ENCODE results near the gene DHX32. TPM values are rescaled to one million over a fixed set of nuclear protein-coding genes. Genes with fewer than 3 reads are reported as not detected.

The DHX32 gene
- total RNA-seq, 3 donors from 2014 or later: 51.5 to 91.3 (median 66.5) TPM

DNA sequence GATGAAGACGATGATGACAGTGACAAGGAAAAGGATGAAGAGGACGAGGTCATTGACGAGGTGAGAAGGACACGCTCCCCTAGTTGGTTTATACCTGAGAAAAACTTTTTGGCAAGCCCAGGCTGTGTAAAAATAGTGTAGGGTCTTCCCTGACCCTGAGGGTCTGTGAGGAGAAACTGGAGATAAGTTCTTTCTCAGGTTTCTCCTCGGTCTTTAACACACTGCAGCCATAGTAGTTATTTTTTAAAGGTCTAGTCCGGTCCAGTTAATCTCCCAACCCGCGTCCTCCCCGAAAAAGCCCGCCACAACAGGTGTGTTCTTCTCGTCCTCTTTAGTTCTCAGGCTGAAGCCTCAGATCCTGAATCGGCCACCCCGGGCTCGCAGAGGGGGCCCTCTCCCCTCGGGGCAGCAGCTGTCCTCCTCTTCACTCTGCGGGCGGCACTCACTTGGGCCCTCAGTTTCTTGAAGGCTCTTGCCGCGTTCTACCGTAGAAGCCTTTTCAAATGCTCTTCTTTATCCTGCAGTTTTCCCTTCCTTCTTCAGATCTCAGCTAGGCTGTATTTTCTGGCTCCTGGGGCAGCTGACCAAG, 57.3 kb downstream of the DHX32 start:
- intact Hi-C loops (cut with DNase I, micrococcal nuclease): no loop called here
- Histone ChIP-seq H3K4me1 (ENCODE audit: low read depth) (peaks cover 16% of the 10 kb centered on the region), H3K4me3 (peak overlapping the region; percentile 97), H3K9me3 (no peaks in the 10 kb centered on the region), H3K36me3 (ENCODE audit: low read depth) (no peaks in the 10 kb centered on the region)
- TF ChIP-seq, protein P1, sequence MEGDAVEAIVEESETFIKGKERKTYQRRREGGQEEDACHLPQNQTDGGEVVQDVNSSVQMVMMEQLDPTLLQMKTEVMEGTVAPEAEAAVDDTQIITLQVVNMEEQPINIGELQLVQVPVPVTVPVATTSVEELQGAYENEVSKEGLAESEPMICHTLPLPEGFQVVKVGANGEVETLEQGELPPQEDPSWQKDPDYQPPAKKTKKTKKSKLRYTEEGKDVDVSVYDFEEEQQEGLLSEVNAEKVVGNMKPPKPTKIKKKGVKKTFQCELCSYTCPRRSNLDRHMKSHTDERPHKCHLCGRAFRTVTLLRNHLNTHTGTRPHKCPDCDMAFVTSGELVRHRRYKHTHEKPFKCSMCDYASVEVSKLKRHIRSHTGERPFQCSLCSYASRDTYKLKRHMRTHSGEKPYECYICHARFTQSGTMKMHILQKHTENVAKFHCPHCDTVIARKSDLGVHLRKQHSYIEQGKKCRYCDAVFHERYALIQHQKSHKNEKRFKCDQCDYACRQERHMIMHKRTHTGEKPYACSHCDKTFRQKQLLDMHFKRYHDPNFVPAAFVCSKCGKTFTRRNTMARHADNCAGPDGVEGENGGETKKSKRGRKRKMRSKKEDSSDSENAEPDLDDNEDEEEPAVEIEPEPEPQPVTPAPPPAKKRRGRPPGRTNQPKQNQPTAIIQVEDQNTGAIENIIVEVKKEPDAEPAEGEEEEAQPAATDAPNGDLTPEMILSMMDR (IDR thresholded peaks at IDR 0.05): no peak
- DNase-seq (peak in 2 of 3 donors; percentile 19 to 31), ATAC-seq (no peak)

DNA sequence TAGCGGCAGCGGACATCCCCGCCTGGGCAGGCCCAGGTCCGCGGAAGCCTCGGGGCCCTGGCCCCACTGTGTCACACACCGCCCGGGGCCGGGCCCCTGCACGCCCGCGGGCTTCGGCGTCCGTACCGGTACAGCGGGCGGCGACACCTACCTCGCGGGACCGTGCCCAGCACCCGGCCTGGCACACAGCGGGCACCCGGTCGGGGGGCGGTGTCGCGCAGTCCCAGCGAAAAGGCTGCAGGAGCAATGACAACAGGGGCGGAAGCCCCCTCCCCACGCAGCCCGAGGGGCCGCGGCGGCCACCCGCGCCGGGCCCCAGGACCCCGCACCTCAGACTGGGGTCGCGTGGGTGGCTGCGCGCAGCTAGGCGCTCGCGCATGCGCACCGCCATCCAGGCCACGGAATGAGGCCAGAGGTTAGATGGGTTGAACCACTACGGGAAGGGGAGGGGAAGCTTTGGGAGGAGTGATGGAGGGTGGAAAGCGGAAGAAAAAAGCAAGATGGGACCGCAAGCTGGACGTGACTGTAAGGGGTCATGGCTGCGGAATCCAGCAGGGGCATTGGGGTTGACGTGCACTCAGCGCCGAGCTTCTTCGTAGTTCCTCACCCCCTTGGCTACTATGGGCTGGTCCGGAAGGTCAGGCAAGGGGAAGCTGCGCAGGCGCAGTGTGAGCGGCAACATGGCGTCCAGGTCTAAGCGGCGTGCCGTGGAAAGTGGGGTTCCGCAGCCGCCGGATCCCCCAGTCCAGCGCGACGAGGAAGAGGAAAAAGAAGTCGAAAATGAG, 58.0 kb downstream of the DHX32 start, which contains the start of the genes BCCIP and UROS:
TSS of gene BCCIP (plus strand) at position 669 of the 785 bp plus-strand sequence. CDS start at position 681, 12 bp downstream.
TSS of gene UROS (minus strand) at position 381 of the 785 bp plus-strand sequence. CDS start 6,759 bp downstream, outside the sequence.
- intact Hi-C loops (cut with DNase I, micrococcal nuclease): no loop called here
- peak; percentile 91 to 94 (median 93) for DNase-seq
- no peaks in the 10 kb centered on the region for H3K36me3 ChIP-seq (ENCODE audit: low read depth)
- peak; percentile 96 for ATAC-seq
- peaks cover 16% of the 10 kb centered on the region for H3K4me1 ChIP-seq (ENCODE audit: low read depth)
- TF ChIP-seq, protein P1 (IDR thresholded peaks at IDR 0.05): no peak
- H3K9me3 ChIP-seq: no peaks in the 10 kb centered on the region
- H3K4me3 ChIP-seq: peak within 1 kb of the TSS; percentile 97

DNA sequence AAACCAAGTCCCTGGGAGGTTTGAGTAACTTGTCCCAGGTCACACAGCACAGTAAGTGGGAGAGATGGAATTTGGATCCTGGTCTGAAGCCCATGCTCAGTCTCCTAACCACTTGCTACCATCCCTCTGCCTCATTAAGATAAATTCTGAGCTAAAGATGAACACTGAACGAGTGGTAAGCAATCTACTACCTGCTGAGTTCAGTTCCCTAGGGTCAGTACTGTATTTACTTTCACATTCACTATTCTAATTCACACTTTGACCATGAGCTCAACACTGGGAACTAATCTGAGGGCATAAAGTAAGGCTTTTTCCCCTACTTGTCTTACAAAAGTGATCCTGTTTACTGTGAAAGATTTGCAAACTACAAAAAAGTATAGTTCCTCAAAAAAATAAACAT, 60.4 kb downstream of the DHX32 start:
- intact Hi-C loops (cut with DNase I, micrococcal nuclease): no loop called here
- TF ChIP-seq, protein P1 (IDR thresholded peaks at IDR 0.05): no peak
- Histone ChIP-seq H3K4me1 (ENCODE audit: low read depth) (peaks cover 16% of the 10 kb centered on the region), H3K36me3 (ENCODE audit: low read depth) (no peaks in the 10 kb centered on the region), H3K4me3 (no peak overlapping the region), H3K9me3 (no peaks in the 10 kb centered on the region)
- ATAC-seq: no peak
- DNase-seq: no peak

DNA sequence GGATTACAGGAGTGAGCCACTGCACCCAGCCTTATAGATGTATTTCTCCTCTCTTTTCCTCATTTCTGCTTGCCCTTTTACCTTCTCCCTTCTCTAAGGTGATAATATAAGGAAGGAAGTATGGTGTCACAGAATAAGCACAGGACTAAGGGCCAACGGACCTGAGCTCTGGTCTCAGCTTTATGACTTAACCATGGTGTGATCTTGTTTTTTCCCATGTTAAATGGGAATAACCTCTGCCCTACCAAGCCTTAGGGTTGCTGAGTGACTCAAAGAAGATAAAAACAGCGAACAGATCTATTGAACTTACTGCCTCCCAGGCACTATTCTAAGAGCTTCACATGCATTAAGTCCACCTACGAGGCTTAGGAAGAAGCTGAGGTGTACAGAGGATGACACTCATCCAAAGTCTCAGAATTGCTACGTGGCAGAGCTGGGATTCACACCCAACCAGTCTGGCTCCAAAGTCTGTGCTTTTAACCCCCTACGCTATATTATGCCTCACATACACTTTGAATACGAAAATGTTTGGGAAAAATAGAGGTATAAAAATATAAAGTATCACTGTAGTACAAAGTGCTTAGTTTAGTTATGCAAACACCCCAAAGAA, 63.6 kb downstream of the DHX32 start:
- no peaks in the 10 kb centered on the region for H3K36me3 ChIP-seq (ENCODE audit: low read depth)
- ATAC-seq (peak; percentile 58), DNase-seq (no peak)
- H3K4me1 ChIP-seq (ENCODE audit: low read depth): no peaks in the 10 kb centered on the region
- no peak overlapping the region for H3K4me3 ChIP-seq
- intact Hi-C loops (cut with DNase I, micrococcal nuclease): no loop called here
- TF ChIP-seq, protein P1 (IDR thresholded peaks at IDR 0.05): no peak
- H3K9me3 ChIP-seq: no peaks in the 10 kb centered on the region

DNA sequence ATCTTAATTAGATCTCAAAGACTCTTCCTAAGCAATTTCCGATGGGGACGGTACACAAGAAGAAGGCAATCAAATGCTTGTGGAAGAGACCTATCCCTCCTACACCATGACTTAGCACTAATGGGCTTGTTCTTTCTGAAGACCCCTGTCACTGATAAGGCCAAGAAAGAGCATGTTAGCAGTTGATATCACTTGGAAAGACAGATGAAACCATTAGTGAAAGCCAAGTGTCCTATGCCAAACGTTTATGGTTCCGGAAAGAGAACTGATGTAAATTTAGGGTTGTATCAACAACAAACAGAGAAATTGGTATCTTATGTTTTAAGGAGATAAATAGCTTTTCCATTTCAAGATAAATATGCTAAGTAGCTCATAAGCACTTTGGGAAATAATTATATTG, 64.5 kb downstream of the DHX32 start:
- Histone ChIP-seq H3K9me3 (no peaks in the 10 kb centered on the region), H3K4me3 (no peak overlapping the region), H3K36me3 (ENCODE audit: low read depth) (no peaks in the 10 kb centered on the region), H3K4me1 (ENCODE audit: low read depth) (no peaks in the 10 kb centered on the region)
- intact Hi-C loops (cut with DNase I, micrococcal nuclease): no loop called here
- ATAC-seq (no peak), DNase-seq (no peak)
- TF ChIP-seq, protein P1 (IDR thresholded peaks at IDR 0.05): no peak

Measured in mucosa of descending colon (tissue), 3 donors.